ENCODE results near the gene DTX4.

Gene DTX4

DNA sequence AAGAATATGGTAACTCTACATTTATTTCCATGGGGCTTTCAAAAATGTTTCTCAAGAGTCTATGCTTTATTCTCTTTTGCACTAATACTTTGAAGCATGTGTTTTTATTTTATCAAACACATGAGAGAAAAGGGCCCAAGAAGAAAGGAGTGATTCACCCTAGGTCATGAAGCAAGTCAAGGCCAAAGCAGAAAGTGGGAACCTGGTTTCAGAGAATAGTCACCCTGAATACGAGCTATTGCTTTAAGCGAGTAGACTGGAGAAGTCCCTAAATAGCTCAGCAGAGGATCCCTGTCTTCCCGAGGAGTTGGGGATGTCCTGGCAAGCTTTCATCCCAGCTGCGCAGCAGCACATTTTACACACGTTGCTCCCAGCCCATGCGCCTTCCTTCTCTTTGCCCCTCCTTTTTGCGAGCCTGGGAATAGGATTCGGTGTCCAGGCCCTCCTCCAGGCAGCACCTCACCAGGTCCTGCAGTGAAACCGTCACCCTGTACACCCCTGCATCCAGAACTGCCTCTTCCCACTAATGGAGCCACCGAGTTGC, 21.7 kb downstream of the DTX4 start:
- no peak for DNase-seq

DNA sequence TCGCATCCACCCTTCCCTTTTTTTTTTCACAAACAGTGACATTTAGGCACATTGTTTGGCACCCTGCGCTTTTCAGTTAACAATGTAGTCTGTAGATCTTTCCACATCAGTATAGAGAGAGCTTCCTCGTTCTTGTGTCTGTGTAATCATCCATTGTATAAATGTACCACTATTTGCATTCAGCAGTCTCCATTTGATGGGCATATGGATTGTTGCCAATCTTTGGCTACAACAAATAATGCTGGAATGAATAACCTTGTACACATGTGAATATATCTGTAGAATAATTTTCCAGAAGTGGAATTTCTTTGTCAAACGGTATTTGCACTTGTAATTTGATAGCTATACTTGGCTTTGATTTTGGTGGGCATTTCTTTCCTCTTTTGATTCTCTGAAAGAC, 23.7 kb downstream of the DTX4 start:
- DNase-seq: no peak

DNA sequence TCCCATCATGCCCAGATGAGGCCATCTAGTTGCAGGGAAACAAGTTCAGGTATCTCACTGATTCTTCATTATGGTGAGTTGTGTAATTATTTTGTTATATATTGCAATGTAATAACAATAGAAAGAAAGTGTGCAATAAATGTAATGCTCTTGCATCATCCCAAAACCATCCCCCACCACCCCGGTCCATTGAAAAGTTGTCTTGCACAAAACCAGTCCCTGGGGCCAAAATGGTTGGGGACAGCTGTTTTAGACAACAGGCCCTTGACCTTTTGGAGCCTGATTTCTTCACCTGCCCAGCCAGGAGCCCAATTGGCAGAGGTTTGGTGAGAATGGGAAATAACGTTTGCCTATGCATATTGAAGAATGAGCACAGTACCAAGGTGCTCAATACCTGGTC, 24.8 kb downstream of the DTX4 start:
- no peak for DNase-seq

DNA sequence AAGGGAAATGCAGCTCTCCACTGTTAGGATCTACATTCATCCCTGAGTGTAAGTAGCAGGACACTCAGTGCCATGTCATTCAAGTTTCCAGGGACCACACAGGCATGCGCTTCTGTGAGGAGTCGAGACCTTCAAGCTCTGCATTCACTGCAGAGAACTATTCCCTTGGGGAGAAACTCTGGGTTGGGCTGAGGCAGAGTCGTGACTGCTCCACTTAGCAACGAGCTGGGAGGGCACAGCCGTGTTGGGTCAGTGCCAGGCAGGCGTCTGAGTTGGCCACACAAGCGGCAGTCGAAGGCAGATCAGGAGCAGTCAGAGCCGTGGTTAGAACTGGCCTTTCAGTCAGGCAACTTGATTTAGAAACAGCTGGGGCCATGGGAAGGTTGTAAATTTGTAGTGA, 26.1 kb downstream of the DTX4 start:
- DNase-seq: peak; percentile 79

DNA sequence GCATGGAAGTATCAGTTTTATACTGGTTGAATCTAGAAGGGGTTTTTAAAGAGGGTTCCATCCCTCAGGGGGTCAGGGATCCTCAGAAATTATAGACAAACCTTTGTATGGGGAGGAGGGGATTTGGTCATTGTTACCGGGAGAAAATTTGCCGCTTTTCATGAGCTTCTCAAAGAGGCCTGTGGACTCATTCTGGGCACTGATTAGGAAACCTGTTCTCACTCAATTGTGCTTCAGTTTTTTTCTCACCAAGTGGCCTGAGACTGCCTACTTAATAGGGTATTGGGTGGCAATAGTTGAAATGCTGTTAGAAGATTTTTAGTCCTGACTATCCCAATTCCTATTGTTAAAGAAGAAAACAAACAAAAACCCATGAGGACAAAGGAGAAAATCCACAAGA, 26.8 kb downstream of the DTX4 start:
- DNase-seq: no peak

DNA sequence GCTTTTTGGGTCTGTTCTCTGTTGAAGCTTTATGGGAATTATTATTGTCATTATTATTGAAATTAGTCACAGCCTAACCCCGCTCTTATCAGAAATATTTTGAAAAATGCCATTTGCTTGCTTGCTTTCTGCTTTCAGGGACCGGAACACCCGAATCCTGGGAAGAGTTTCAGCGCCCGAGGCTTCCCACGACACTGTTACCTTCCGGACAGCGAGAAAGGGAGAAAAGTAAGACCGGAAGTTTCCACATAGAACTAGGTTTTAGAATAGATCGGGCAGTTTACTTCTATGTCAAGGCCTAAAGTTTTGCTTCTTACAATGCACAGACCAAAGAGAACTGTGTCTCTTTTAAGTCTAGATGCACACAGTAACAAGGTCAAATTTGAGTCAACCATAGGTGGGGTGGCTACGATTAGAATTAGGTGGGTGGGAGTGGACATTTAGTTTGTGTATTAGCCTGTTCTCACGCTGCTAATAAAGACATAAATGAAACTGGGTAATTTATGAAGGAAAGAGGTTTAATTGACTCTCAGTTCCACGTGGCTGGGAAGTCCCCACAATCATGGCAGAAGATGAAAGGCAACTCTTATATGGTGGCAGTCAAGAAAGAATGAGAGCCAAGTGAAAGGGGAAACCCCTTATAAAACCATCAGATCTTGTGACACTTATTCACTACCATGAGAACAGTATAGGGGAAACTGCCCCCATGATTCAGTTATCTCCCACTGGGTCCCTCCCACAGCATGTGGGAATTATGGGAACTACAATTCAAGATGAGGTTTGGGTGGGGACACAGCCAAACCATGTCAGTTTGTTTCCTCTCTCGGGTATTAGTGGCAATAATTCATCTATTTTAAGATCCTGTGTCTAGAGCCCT, 27.9 kb downstream of the DTX4 start:
- no peak for DNase-seq

DNA sequence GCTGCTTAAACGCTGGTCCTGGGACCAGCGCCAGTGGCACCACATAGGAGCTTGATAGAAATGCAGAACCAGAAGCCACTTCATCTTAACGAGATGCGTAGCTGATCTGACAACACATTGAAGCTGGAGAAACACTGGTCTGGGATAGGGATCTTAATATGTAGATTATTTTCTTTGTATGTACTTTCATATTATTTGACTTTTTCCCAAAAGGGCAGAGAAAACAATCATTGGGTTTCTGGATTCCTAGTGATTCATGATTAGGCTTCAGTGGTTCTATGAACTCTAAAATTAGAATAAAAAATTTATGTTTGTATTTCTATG, 28.5 kb downstream of the DTX4 start:
- no peak for DNase-seq

DNA sequence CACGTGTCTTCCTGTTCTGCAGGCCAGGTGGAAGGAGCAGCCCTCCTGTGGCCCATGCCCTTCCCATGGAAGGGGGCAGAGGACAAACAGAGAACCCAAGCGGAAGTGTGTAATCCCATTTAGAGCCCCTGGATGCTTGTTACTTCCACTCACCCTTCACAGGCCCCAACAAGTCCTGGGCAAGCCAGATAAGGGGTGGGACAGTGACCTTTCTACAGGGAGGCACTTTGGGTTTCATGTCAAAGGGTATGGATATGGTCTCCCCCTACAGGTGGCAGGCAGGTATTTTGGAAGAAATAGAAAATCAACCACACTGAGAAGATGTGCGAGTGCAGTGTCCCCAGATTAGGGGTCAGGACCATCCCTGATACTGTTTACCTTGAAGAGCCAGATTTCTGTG, 29.4 kb downstream of the DTX4 start:
- no peak for DNase-seq

DNA sequence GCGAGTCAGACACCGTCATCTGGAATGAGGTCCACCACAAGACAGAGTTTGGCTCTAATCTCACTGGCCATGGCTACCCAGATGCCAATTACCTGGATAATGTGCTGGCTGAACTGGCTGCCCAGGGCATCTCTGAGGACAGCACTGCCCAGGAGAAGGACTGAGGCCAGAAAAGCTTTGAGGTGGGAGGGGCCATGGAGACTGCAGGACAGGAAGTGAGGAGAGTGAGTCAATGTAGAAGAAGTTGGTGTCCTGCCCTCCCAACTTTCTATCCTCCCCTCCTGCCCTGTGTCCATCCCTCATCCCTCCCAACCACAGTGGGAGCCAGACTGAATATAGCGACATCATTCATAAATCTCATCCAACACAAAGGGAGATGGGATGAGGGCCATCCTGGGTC, 32.8 kb downstream of the DTX4 start:
- no peak for DNase-seq

DNA sequence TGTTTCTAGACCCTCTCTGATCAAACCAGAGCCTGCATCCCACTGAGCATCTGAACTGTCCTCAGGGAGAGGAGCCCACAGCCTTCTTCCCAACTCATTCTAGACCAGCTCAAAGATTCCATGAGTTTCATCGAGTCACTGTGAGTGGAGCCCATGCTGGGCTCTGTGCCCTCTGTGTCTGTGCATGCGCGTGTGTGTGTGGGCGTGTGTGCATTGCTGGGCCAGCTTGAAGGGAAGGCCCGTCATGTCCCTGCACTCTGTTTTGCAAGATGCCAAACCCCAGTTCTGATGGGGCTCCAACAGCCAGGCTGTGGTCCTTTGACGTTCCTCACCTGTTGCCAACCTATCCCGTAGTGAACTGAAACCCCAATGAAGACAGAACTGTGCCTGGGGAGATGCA, 33.7 kb downstream of the DTX4 start:
- DNase-seq: no peak

DNA sequence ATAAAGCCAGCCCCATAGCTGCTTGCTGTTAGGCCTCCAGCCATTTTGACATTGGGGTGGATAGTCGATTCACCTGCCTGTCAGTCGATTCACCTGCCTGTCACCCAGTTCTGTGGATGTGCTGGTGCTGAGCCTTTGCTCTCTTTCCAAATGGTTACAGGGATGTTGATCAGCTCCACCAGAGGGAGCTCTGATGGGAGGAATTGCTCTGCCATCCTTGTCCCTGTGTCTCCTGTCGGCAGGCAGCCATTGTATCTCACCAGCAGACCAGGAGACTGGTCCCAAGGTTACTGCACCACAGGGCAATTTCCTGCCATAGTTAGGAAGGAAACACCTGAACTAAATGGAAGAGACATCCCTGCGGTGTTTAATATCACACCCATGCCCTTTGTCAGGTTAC, 34.7 kb downstream of the DTX4 start:
- DNase-seq: no peak

DNA sequence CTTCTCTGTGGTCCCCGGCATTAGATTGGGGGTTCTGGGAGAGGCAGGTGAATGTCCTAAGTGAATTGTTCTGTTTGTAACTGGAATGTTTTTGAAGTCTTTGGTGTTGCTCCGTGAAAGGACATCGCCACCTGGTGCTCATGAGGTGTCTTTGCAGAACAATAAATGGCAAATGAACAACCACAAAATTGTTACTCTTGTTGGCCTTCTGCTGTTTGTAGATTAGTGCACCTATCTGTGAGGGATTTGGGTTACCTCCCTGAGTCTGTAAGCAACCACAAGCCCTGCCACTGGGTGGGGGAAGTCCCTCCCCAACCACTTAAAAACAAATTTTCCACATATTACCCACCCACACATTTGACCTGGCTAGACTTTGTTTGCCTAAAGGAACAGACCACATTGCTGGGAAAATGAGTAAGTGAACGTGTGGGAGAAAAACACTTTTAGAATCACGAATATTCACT, 36.1 kb downstream of the DTX4 start:
- DNase-seq: peak; percentile 57

DNA sequence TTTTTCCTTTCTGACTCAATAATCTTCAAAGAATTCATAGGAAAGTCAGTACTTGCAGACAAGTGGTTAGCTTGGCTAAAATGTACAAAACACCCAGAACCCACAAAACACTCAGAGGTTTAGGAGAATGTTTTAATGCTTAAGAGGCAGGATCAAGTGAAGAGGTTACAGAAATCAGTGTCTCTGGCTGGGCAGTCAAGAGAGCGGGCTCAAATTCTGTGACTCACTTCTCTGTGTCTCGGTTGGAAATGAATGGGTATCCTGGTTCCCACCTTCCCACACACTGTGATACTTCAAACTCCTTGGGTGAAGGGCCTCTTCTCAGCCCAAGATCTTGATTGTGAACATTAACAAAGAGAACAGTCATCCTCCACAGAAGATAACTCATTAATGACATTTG, 37.0 kb downstream of the DTX4 start:
- no peak for DNase-seq

DNA sequence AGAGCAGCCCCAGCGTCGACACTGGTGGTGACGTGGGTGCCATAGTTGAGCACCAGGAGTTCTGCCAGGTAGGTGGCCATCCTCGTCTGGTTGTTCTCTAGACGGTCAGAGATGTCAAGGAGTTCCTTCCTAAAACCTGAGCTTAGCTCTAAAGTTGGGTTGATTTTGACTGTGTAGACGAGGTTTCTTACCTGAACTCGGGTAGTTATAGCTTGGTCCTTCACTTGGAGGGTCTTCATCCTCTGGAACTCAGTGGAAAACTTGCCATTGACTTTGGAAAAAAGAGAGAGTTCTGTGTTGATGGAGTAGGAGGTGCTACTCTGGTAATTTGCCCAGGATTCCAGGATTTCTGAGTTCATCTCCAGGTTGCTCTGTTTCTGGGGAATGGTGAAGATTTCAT, 40.3 kb downstream of the DTX4 start:
- DNase-seq: no peak

DNA sequence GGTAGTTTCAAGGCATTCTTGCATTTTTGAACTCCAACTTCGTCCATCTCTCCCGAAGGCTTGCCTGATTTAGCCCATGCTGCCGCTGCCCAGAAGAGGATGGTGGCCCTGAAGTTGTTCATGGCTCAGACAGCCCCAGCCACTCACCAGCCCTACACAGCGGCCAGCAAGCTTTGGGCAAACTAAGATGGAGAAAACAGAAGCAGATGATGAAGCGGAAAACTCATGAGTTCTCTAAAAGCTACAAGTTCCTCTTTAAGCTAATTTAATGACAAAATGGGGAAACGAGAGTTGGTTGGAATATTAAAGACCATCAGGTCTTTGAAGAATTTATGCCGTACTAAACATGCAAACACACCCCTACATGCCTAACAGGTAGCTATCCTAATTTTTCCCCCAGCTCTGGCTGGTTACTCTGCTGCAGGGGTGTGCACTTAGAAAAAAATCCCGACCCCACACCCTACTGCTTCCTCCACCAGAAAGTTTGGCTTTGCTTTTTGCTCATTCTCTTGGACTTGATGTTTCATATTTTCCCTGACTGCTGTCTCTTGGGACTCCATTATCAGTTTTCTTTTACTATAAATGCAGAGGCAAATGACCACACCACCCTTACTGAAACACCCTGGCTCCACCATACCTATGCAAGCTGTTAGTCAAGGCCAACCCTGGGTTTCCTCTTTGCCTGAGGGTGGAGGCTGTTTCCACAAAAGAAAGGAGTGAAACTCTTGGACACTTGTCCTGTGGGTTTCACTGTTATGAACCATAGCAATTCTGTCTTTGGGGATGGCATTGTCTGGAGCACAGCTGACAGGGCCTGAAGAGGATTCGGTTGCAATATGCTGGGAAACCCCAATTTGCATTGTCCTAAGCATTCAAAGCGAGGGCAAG, 41.1 kb downstream of the DTX4 start, which contains the start of gene MPEG1:
TSS of gene MPEG1 (minus strand) at position 184 of the 888 bp plus-strand sequence. CDS start at position 122, 62 bp downstream.
- DNase-seq: no peak

DNA sequence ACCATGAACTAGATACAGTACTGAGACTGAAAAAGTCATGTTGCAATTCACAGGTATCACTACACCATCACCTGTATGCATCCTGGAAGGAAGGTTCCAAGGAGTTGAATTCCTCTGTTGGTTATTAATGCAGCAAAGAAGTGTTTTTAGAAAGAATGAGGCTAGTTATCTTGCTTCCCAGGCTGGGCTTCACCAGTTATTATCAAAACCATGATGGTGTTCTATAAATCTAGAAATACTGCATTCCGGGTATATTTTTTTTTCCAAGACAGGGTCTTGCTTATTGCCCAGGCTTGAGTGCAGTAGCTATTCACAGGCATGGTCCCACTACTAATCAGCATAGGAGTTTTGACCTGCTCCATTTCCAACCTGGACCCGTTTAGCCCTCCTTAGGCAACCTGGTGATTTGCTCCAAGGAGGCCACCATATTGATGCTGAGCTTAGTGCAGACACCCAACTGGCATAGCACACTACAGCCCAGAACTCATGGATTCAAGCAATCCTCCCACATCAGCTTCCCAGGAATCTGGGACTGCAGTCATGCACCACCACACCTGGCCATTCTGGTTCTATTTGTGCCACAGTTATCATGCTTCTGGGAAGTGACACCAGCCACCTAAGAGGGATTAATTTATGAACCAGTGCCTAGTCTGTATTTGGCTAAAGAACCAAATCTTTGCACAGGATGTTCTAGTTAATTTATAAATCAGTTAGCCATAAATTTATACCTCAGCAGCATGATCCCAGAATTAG, 42.4 kb downstream of the DTX4 start:
- DNase-seq: no peak

DNA sequence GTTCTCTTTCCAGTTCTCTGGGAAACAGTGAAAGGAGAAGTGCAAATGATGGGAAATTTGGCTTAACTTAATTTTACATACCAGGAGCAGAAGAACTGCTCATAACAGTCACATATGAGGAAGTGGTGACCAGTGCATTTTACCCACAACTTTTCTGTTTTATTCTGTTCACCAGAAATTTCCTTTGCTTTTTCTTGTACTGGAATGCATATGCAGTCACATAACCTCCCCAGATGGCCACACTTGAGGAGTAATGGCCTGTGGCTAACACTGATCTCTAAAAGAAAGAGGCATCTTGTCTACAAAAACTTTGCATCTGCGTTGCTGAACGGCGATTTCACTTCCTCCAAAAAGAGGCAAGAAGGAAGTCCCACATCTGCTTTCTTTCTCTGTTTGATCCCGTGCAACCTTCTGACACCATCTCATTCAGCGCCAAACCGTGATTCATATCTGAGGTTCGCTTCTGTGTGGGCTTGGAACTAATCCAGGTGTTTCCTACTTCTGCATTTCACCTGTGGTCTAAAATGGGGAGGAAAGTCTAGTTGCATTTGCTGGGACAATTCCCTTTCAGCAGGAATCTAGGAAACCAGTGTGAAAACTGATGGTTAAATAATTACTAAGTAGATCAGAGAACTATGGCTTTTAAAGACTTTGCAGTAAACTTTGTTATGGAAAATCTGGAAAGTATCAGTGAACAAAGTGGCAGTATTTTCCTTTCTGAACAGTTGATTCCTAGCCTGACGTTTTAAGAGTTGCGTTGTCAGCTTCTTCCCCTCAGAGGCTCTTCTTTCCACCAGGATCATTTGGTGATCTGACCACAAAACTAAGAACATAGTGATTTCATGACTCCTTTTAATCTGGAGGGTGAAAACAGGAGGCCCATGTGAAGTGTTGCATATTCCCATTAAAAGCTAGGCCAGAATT, 45.0 kb downstream of the DTX4 start:
- peak; percentile 73 for DNase-seq

DNA sequence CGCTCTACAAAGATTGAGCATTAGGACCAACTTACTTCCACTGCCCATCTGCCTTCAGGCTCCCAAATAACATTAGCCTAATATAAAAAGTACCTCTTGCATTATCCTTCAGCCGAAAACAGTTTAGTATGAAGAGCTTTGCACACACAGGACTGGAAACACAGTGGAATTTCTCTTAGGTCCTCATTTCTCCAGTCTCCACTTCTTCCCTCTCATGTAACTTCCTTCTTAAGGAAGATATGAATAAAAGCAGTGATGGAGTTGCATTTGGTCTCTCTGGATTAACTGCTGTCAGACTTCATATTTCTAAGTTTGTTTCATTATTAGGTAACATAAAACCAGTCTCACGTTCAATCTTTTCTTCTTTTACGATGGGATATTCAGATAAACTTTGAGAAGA, 46.4 kb downstream of the DTX4 start:
- DNase-seq: no peak

DNA sequence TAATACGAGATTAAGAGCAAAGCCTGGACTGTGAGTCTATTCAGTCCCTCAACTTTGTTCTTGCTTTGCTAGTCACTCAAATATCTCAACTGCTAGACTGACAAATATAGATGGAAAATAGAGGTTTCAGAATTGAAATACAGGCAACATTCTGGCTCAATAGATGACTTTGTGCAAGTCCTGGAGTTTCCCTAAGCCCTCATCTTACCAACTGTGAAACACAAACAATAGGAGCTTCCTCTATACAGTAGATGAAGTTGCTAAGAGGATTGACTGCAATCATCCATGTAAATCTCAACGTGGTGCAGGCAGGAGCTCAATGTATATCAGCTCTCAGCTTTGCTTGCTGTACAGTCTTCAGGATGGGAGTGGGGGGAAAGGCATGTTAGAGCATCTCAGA, 47.0 kb downstream of the DTX4 start:
- DNase-seq: no peak

DNA sequence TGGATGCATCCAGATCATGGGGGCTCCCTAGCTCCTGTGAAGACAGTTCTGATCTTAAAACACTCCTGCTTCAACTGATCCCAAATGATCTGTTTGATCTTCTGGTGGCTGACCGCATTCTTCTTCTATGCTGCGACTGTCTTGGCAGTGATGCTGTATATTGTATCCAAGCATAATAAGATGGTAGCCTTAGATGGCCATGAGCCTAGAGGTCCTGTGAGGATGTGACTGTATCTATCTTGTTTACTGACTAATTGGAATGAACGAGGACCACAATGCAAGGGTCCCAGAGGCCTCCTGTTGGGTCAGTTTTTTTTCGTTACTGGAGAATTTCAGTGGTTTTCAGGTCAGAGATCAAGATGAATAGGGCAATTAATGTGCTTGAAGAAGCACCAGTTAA, 47.9 kb downstream of the DTX4 start:
- DNase-seq: no peak

DNA sequence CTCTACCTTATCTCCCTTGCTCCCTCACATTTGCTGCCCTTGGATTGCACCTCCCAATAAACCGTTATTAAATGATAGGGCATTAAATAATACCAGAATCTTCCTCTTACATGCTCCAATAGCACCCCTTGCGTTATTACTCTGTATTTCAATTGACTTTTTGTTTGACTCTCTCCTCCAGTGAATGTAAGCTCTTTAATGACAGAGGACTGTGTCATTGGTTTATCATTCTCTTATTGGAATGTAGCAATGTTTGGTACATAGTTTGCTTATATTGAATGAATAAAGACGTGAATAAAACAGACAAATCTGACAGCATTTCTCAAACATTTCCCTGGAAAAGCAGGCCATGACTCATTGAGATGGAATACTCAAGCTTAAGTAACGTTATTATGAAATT, 49.5 kb downstream of the DTX4 start:
- peak; percentile 78 for DNase-seq
